ENCODE data around the gene CLEC19A. TPM values are rescaled to one million over a fixed set of nuclear protein-coding genes. Genes with fewer than 3 reads are reported as not detected.

Gene CLEC19A
- total RNA-seq, 2 experiments from 2014 or later, result not detected

DNA sequence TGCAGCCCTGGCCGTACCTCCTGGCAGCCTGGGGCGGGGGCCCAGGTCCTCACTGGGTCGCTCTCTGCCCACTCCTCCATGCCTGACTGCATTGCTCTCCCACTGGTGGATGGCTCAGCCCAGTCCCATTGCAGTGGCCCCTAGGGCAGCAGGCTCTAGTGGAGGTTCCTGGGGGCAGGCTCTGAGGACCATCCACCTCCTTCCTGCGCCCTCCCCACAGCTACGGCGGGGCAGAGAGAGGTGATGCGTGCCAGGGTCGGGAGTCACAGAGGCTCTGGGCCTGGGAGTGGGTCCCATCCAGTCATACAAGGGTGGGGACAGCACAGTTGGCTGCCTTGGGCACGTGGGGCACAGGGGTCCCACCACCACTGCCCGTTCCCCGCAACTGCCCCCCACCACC is 44.0 kb upstream of the CLEC19A start:
- POLR2A ChIA-PET, result no interaction called here
- Histone ChIP-seq H2AFZ (ENCODE audit: low read length) (no peak overlapping the region), H3K27ac (ENCODE audit: low read depth, low read length, poor library complexity, severe bottlenecking) (no peak overlapping the region), H3K36me3 (ENCODE audit: insufficient read depth, low read length) (no peaks in the 10 kb centered on the region; the same call in 1 of the 2 replicates), H4K20me1 (ENCODE audit: insufficient read depth, low read length) (no peaks in the 10 kb centered on the region), H3K4me1 (ENCODE audit: insufficient read depth, low read length, poor library complexity, severe bottlenecking) (no peaks in the 10 kb centered on the region), H3K9me2 (ENCODE audit: insufficient read depth, low read length) (no peaks in the 10 kb centered on the region), H3K79me2 (ENCODE audit: insufficient read depth, low read depth, low read length) (no peaks in the 10 kb centered on the region), H3K4me3 (ENCODE audit: low read depth, low read length, poor library complexity, severe bottlenecking) (no peak overlapping the region), H3K9me3 (ENCODE audit: low read length) (0 out of 2 replicates have a peak, but pooled peaks cover 9% of the 10 kb centered on the region), H3K4me2 (ENCODE audit: low read length) (no peak overlapping the region)
- CTCF ChIA-PET (ENCODE audit: unreplicated experiment), result no interaction called here
- DNase-seq (ENCODE audit: low spot score), result no peak
- intact Hi-C loops (cut with micrococcal nuclease; ENCODE audit: unreplicated experiment), result no loop called here
- BruUV-seq (replicated peaks), result no TSS peak
- TF ChIP-seq, protein P1, sequence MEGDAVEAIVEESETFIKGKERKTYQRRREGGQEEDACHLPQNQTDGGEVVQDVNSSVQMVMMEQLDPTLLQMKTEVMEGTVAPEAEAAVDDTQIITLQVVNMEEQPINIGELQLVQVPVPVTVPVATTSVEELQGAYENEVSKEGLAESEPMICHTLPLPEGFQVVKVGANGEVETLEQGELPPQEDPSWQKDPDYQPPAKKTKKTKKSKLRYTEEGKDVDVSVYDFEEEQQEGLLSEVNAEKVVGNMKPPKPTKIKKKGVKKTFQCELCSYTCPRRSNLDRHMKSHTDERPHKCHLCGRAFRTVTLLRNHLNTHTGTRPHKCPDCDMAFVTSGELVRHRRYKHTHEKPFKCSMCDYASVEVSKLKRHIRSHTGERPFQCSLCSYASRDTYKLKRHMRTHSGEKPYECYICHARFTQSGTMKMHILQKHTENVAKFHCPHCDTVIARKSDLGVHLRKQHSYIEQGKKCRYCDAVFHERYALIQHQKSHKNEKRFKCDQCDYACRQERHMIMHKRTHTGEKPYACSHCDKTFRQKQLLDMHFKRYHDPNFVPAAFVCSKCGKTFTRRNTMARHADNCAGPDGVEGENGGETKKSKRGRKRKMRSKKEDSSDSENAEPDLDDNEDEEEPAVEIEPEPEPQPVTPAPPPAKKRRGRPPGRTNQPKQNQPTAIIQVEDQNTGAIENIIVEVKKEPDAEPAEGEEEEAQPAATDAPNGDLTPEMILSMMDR (conservative IDR thresholded peaks at IDR 0.05; ENCODE audit: low read length), result no peak
- no peak for TF ChIP-seq EZH2phosphoT487 (IDR thresholded peaks at IDR 0.05; ENCODE audit: borderline replicate concordance, low read depth, low read length)

GRCh38 chr16:19242186-19242585 is 43.3 kb upstream of the CLEC19A start:
- intact Hi-C loops (cut with micrococcal nuclease; ENCODE audit: unreplicated experiment), result no loop called here
- H3K4me2 ChIP-seq (ENCODE audit: low read length), result no peak overlapping the region
- H3K9me2 ChIP-seq (ENCODE audit: insufficient read depth, low read length), result no peaks in the 10 kb centered on the region
- H4K20me1 ChIP-seq (ENCODE audit: insufficient read depth, low read length), result no peaks in the 10 kb centered on the region
- H3K36me3 ChIP-seq (ENCODE audit: insufficient read depth, low read length), result no peaks in the 10 kb centered on the region; the same call in 1 of the 2 replicates
- no peak overlapping the region for H2AFZ ChIP-seq (ENCODE audit: low read length)
- no peaks in the 10 kb centered on the region for H3K79me2 ChIP-seq (ENCODE audit: insufficient read depth, low read depth, low read length)
- no peak for TF ChIP-seq EZH2phosphoT487 (IDR thresholded peaks at IDR 0.05; ENCODE audit: borderline replicate concordance, low read depth, low read length)
- TF ChIP-seq, protein P1 (conservative IDR thresholded peaks at IDR 0.05; ENCODE audit: low read length), result no peak
- H3K27ac ChIP-seq (ENCODE audit: low read depth, low read length, poor library complexity, severe bottlenecking), result no peak overlapping the region
- ChIA-PET POLR2A (no interaction called here), CTCF (ENCODE audit: unreplicated experiment) (no interaction called here)
- no peak for DNase-seq (ENCODE audit: low spot score)
- no peak overlapping the region for H3K4me3 ChIP-seq (ENCODE audit: low read depth, low read length, poor library complexity, severe bottlenecking)
- H3K4me1 ChIP-seq (ENCODE audit: insufficient read depth, low read length, poor library complexity, severe bottlenecking), result no peaks in the 10 kb centered on the region
- no TSS peak for BruUV-seq (replicated peaks)
- 0 out of 2 replicates have a peak, but pooled peaks cover 9% of the 10 kb centered on the region for H3K9me3 ChIP-seq (ENCODE audit: low read length)

GRCh38 chr16:19242987-19243575 is 42.5 kb upstream of the CLEC19A start:
- no peaks in the 10 kb centered on the region for H3K4me1 ChIP-seq (ENCODE audit: insufficient read depth, low read length, poor library complexity, severe bottlenecking)
- no peak overlapping the region for H3K4me3 ChIP-seq (ENCODE audit: low read depth, low read length, poor library complexity, severe bottlenecking)
- POLR2A ChIA-PET, result interaction anchor here (1.2 kb wide), 1 partner anchor 15 kb away, joined by 5 read pairs; no protein-coding TSS in a partner anchor
- H3K27ac ChIP-seq (ENCODE audit: low read depth, low read length, poor library complexity, severe bottlenecking), result no peak overlapping the region
- H3K79me2 ChIP-seq (ENCODE audit: insufficient read depth, low read depth, low read length), result no peaks in the 10 kb centered on the region
- intact Hi-C loops (cut with micrococcal nuclease; ENCODE audit: unreplicated experiment), result no loop called here
- H3K9me3 ChIP-seq (ENCODE audit: low read length), result 0 out of 2 replicates have a peak, but pooled peaks cover 9% of the 10 kb centered on the region
- H3K4me2 ChIP-seq (ENCODE audit: low read length), result no peak overlapping the region
- no TSS peak for BruUV-seq (replicated peaks)
- H2AFZ ChIP-seq (ENCODE audit: low read length), result no peak overlapping the region
- CTCF ChIA-PET (ENCODE audit: unreplicated experiment), result no interaction called here
- no peak for DNase-seq (ENCODE audit: low spot score)
- H4K20me1 ChIP-seq (ENCODE audit: insufficient read depth, low read length), result no peaks in the 10 kb centered on the region
- TF ChIP-seq, protein P1 (conservative IDR thresholded peaks at IDR 0.05; ENCODE audit: low read length), result no peak
- no peak for TF ChIP-seq EZH2phosphoT487 (IDR thresholded peaks at IDR 0.05; ENCODE audit: borderline replicate concordance, low read depth, low read length)
- H3K36me3 ChIP-seq (ENCODE audit: insufficient read depth, low read length), result no peaks in the 10 kb centered on the region; the same call in 1 of the 2 replicates
- no peaks in the 10 kb centered on the region for H3K9me2 ChIP-seq (ENCODE audit: insufficient read depth, low read length)

Measured in OCI-LY7 (cell line).